Kidney tubule cell (primary cell): ENCODE measurements around the gene LYSMD2.
A peak's percentile ranks its signal among the peaks of the same experiment; 100 is the strongest.

Experiments
- DNase-seq: peaks from one replicate; pipeline ENCODE4 v3.0.0-alpha.2; 2018; ENCODE audit warnings: low spot score

LYSMD2 gene, protein sequence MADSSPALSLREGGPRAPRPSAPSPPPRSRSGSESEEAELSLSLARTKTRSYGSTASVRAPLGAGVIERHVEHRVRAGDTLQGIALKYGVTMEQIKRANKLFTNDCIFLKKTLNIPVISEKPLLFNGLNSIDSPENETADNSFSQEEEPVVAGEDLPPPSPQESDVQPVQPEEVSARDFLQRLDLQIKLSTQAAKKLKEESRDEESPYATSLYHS

DNA sequence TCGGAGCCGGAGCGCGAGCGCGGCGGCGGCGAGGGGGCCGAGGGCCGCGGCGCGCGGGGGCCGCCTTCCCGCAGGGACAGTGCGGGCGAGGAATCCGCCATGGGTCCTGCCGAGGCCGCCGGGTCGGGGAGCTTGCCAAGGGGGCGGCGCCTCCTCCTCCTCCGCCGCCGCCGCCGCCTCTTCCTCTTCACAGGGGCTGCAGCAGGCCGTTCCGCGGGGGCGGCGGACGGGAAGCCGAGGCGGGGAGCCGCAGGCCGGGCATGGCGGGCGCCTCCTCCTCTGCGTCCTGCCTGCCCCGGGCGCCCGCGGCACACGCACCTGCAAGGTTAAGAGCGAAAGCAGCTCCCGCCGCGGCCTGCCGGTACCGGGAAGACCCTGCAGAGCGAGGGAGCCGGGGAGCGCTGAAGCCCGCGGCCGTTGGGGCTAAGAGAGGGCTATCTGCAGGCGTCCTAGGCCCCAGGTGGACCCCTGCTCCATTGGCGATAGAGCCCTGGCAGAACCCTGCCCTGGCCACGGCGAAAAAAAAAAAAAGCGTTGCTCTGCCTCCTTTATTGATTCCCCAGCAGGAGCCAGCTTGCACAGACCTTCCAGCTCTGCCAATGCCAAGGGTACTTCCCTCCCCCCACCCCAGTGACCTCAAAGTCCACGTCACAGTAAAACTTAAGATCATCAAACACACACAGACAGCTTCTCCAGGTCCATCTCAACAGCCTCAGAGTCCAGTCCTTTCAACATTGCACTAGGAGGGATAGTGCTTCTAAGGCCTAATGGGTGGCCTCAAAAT, at the start of gene LYSMD2:
TSS of gene LYSMD2 (minus strand) at position 134 of the 784 bp plus-strand sequence. CDS start at position 101, 33 bp downstream.
- peak; percentile 56 for DNase-seq

DNA sequence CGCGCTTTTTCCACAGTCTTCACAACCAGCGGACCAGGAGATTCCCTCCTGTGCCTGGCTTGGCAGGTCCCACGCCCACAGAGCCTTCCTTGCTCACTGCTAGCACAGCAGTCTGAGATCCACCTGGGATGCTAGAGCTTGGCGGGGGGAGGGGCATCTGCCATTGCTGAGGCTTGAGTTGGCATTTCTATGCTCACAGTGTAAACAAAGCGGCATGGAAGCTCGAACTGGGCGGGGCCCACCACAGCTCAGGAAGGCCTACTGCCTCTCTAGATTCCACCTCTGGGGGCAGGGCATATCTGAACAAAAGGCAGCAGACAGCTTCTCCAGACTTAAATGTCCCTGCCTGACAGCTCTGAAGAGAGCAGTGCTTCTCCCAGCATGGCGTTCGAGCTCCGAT, 49.7 kb upstream of the LYSMD2 start:
- DNase-seq: peak; percentile 47

DNA sequence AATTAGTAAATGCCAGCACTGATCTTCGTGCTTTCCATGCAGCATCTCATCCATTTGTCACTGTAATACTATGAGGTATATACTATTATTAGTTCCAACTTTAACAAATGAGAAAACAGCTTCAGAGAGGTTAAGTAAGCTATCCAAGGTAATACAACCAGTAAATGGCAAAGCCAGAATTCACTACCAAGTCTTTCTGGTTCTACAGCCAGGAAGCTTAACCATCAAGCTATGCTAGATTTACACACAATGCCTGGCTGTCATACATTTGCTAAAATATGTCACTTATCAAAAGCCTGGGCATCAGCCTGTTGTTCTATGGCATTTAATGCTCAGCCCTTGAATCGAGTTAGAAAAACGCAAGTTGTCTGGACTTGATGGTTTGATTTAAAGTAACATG, 46.5 kb upstream of the LYSMD2 start:
- DNase-seq: no peak

DNA sequence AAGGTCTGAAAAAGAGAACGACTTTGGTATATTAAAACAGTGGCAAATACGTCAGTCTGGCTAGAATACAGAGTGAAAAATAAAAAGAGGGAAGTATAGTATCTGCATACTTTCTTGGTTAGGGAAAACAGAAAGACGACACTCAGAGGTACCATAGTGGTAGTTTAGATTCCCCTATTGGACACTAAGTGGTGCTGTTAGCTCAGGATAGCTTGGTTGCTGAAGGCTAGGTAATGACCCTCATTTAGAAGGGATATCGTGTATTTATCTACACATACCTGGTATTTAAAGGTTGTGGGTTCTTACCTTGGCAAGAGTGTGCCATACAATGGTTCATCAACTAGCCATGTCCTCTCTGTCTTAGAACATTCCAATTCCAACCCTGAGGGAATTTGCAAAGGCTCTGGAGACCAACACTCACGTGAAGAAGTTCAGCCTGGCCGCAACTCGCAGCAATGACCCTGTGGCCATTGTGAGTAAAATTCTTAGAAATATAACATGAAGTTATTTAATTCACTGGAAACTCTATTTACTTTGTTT, 45.0 kb upstream of the LYSMD2 start:
- DNase-seq: peak; percentile 20

DNA sequence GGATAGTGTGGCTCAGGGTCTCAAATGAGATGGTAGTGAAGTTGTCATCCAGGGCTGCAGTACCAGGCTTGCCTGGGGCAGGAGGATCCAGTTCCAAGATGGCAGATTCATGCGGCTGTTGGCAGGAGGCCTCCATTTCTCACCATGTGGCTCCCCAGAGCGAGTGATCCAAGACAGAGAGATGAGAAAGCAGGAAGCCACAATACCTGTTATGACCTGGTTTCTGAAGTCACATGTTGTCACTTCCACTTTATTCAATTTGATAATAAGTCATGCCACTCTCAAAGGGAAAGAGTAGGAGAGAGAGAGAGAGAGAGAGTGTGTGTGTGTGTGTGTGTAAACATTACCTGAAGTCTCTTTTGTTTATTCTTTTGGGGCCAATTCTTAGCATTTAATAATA, 44.1 kb upstream of the LYSMD2 start:
- DNase-seq: no peak

DNA sequence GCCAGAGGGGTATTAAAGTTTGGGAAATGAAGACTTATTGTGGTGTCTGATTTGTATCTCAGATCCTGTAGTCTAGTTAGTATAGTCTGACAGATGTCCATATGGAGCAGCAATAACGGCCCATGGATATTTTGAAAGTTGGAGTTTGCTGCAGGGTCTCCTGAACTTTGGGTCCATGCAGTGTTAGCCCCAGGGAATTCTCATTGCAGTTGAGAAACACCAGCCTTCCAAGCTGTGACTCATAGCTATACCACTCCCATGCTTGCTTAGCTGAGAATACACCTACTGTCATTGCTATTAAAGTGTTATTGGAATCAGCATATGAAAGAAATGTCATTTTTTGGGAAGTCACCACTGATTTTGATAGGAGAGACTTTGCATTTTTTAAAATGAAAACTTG, 43.2 kb upstream of the LYSMD2 start:
- no peak for DNase-seq

DNA sequence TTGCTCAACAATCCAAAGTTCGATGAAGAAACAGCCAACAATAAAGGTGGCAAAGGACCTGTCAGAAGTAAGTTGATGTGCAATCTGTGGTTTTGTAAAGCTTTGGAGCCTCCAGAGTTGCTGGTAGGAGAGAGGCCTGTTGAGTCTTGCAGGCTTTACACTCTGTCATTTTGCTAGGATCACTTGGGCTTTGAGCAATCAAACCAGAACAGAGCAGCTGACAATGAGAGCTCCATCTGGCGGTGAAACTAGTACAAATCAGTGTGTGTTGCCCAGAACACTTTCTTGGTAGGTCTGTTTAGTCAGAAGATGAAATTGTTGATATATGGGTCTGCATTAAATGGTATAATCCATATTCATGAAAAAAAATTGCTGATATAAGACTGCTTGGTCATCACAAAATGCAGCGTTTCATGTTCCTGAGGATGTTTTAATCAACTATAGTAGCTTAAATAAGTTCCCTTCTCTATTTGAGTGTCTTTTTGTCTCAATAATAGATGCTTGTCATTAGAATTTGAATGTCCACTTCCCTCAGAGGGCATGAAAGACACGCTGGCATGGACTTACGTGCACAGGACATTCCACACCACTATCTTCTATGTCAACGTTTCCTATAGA, 39.6 kb upstream of the LYSMD2 start:
- DNase-seq: peak; percentile 69

DNA sequence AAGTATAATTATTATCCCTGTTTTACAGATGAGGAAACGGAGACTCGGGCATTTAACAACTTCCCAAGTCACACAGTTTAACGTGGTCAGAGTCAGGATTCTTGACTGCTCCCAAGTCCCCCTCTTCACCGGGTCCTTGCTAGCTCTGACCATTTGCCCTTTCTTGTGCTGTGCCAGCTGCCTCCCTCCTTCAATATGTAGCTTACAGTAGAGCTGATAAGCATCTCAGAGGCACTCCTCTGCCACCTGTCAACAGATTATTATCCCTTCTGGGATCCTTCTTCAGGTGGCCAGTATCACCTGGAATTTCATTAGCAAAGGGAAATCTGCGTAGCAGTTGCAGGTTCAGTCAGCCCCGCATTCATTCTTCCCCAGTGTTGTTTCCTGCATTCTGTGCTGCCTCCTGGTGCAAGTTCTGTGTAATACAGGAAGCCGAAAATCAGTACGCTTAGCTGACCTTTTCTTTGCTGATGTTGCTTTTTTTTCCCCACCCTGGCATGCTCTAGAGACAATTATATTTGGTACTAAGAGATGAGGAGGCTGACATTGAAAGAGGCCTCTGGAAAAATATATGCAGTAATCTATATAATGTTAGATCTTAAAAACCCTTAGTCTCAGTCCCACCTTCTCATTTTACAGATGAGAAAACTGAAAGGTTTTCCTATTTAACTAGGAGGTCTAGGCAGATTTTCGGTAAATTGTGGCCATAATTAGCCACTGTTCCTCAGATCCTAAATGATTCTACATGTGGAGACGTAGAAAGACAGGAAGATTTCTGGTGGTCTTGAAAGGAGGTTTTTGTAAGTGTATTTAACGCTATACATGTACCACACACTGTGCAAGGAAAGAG, 38.7 kb upstream of the LYSMD2 start:
- peak; percentile 59 for DNase-seq

DNA sequence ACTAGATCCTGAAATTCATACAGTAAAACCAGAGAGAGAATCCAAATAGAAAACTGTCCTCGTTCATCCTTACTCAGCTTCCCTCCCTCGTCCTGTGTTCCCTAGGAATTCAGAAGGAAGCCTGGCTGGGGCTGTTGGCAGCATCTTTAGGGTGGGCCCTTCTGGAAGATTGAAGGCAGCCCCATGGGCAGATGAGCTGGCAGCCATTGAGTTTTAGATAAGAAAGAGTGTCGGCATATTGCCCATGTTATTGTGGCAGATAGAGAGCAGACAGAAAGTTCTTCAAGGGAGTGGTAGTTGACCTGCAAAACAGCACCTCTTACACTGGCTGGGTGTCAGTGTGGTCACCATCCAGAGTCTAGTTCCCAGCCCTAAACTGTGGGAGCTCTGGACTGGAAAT, 37.5 kb upstream of the LYSMD2 start:
- DNase-seq: no peak

DNA sequence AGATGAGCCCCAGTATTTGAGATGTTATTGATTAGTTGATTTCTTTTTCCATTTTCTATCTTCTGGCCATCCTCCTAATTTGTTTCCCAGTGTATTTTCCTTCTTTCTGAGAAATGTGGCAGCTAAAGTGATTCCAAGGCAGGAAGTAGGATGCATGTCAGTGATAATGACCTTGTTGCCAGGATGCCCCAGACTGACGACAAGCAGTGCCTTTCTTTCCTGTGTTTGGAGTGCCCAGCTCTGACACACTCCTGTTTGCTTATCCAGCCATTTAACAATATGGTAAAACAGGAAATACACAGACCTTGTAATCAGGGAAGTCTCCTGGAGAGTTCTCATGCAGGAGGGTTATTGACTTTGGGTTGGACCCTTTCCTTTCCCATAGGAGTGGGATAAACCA, 34.3 kb upstream of the LYSMD2 start:
- no peak for DNase-seq

DNA sequence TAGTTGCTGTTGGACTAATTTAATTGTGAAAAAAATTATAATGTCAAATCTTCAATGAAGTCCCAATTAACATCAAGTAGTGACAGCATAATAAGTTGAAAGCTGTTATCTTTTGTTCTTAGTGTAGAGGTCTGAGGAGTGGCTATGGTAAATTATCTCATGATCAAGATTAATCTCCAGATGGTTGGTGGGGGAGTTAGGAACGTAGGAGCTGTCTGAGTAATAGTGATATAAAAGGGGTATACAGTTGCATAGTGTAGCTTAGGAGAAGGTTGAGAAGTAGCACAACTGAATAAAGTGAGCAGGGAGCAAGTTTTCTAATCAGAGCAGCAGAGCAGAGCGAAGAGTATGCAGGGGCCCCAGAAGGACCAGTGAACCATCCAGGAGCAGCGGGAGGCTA, 33.4 kb upstream of the LYSMD2 start:
- DNase-seq: no peak

DNA sequence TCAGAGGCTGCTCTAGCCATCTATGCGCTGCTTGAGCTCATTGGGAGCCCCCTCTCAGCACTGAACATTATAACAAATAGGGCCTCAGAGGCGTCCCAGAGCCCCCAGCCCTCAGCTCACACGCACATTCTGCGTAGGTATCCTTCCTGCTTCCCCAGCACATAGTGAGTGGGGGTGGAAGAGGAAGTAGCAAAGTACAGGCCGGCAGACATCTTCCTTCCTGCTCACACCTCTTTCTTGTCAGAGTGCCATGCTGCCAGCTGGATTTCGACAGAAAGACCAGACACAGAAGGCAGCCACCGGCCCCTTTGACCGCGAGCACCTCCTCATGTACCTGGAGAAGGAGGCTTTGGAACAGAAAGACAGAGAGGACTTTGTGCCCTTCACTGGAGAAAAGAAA, 30.6 kb upstream of the LYSMD2 start:
- no peak for DNase-seq

DNA sequence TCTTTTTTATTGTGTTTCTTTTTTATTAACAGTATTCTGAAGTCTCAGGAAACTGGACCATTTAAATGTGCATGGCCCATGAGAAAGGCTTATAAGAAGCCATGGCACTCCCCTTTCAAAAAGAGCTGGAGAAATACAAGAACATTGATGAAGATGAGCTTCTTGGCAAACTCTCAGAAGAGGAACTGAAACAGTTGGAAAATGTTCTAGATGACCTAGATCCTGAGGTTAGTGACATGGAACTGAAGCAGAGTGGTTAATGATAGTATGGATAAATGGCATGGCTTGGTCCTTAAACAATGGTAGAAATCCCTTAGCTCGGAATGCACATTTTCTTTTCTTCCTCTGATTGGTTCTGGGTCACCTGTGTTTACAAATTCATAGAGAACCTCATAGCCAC, 28.9 kb upstream of the LYSMD2 start:
- no peak for DNase-seq

DNA sequence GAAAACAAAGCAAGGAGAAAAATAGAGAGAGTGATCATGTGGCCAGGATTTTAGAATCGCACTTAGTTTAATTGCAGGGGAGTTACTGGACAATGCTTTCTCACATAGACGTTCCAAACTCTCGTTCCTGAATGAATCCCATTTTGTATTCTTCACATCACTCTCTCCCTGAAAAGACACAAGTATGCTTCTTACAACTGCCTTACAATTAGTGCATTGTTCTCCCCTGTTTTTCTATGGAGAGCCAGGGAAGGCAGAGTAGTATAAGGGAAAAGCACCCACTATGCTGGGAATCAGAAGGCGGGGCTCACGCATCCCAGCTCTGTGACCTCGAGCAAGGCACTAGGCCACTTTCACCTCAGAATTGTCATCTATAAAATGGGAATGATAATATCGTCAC, 28.3 kb upstream of the LYSMD2 start:
- no peak for DNase-seq

DNA sequence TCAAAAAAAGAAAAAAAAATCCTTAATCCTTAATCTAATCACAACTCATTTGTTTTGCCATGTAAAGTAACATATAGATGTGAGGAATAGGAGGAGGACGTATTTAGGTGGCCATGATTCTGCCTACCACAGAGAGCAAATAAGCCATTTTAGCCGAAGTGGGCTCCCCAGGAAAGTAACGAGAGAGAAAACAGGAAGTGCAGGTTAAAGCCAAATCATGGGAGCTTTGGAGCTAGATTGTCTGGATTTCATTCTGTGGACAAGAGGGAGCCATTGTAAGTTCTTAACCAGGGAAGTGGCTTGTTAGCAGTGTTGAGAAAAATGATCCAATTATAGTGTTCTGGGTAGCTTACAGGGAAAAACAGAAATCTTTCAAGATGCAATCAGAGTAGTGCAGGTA, 23.4 kb upstream of the LYSMD2 start:
- DNase-seq: no peak

DNA sequence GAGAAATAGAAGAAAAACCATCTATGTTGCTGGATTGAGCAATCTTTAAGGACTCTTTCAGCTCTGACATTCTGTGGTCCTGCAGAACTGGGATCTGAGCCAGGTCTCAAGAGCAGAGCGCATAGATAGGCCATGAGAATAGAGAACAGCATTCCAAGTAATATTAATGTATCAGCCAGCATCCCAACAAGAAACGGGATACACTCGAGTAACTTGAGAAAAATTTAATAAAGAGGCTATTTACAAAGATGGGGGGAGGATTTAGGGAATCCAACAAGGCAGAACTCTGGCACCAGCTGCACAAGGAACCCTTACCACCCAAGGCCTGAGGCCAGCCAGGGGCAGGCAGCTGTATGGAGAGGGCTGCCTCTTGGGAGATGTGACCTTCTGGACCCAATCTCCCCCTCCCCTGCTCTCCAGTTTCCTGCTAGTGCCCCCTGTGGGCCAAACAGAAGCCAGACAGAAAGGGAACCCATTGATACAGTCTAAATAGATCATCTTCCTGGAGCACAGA, 22.2 kb upstream of the LYSMD2 start:
- peak; percentile 30 for DNase-seq

DNA sequence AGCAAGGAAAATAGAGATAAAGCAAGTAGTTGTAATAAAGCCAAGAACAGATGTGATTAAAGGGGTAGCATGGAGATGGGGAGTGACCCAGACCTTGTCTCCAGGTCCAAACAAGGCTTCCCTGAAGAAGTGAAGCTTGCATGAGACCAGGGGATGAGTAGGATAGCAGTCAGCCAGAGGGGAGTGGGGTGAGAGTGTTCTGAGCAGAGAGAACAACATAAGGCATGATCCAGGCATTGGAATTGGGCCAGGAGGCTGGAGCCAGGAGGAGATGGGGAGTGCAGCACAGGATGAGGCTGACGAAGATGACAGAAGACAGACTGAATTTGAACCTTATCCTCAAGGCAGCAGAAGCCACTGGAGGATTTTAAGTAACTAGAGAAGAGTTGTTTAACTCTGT, 21.2 kb upstream of the LYSMD2 start:
- no peak for DNase-seq

DNA sequence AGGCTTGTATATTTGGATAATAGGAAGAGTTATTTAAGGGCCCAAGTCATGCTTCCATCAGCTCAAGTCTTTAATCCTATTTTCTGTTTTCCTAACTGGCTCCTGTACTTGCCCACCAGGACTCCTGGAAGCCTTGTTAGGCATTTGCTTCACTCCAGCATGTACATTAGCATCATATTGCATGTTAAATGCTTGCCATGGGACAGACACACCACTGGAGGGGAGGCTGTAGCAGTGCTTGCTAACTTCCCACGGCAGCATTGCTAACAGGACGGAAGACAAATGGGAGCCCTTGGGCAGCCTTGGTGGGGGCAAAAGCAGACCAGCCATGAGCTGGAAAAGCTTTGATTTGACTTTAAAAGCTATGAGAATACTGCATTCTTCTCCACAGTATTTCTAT, 20.0 kb upstream of the LYSMD2 start:
- no peak for DNase-seq

DNA sequence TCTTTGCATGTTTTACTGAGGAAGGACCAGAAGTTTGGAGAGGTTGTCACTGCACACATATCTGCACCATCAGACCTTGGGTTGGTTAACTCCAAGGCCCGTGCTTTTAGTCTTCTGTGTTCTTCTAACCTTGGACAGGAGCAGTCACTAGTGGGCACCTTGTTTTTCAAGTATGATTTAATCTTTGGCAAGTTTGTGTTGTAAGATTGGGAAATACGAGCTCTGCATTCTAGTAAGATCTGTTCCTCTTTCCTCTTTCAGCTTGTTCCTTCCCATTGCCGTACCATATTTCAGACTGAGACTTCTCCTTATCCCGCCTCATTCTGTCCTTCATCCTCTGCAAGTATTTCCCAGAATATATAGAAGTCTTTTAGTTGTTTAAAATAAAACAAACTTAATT, 19.0 kb upstream of the LYSMD2 start:
- DNase-seq: no peak

DNA sequence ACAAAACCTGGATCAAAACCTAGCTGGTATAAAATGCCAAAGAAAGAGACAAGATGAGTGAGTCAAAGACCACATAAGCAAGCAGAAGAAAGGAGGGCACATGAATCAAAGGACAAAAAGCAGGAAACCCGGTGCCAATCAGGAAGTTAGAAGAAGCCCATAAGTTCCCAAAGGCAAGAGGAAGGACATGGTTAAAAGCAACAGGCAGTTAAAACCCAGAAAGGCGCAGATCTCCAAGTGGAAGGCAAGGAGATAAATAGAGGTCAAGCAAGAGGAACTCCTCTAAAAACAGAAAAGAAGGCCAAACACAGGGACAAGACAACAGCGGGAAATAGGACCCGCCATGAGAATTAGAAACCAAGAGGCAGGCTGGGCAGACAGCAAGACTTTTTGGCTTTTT, 18.3 kb upstream of the LYSMD2 start:
- DNase-seq: no peak

DNA sequence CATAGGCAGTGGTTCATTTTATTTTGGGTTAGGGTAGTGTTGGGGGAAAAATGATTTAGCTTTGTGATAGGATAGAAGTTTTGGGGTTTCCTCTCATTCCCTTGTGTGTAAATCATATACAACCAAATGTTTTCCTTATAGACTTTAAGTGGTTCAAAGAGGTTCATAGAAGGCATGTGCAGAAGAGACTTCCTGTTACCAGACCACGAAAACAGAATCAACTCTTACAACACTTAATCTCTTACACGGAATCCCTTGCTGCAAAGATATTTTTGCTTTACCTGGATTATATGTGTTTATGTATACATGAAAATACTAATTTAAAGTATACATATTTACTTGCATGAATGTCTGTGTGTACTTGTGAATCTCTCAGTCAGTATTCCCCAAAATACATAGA, 16.8 kb upstream of the LYSMD2 start:
- no peak for DNase-seq

DNA sequence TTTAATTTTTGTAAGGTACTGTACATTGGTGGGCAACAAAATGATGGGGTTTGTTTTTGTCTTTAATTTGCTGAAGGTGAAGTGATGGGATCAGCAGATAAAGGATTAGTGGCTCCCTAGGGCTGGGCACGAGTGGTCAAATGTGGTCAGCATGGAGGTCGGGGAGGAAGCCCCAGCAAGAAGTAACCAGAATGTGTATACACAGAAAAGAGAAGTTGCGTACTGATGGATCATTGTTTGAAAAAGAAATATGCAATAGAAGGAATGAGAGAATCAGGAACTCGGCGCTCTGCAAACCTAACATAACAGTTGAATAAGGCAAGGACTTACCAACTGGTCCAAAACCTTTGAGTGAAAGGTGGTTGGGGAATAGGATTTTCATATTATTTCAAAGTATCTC, 15.4 kb upstream of the LYSMD2 start:
- DNase-seq: no peak
